Jurkat, Clone E6-1 (cell line): Measurements from ENCODE around the gene KRT4.

Source experiments
- DNase-seq: peaks from one replicate; pipeline ENCODE4 v3.0.0-alpha.2; 2011; ENCODE audit warnings: low read depth, low spot score
- H3K4me3 ChIP-seq: 2 replicates; pipeline ENCODE4 v1.5.1; 2011; ENCODE audit warnings: mild to moderate bottlenecking, low read length, control low read depth, moderate library complexity

KRT4 gene

DNA sequence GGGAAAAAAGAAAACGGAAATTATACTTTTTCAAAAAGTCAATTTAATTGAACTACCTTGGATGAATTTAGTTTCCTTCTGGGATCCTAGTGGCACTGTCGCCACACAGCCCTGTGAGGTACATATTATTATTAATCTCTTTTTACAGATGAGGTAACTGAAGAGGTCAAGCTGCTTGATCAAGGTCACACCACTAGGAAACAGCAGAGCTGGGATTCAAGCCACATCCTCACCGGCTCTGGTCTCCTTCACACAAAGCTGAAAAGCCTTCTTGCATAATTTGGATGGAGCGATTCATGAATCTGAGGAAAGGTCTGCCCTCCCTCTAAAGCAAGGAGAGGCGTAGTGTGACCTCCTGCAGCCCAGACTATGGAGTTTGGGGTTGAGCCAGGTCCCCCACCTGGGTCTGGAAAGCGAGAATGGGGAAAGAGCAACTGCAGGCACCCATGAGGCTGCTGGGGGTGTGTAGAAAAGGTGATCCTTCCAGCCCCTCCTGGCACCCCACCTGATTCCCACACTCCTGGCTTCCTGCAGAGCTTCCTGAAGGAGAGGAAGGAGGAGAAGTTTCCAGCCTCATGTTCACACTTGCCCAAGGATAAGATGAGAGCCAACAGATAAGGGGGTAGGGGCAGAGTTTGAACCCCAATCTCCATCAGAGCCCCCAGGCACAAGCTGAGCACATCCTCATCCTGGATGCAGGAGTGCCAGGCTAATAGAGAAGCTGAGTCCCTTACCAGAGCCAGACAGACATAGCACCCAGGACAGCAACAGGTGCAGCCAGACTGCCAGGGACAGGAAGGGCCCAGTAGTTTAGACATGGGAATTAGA is 24.1 kb upstream of the KRT4 start:
- no peak for DNase-seq

DNA sequence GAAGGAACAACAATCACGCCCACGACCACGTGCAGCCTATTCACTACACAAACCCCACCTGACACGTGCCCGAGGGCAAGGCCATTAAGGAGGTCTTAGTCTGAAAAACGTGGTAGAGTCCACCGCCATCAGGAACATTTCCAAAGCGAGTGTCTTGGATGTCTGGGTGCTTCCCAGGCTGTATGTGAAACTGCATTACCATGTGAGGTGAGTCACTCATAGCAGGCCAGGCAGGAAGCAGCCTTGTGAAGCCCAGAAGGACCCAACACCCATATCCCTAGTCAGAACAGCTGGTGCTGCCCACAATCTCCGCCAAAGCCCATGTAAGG is 23.5 kb upstream of the KRT4 start:
- DNase-seq: no peak
- no peak overlapping the region for H3K4me3 ChIP-seq

More for the DNA sequence above, 24.1 kb upstream of the KRT4 start:
- H3K4me3 ChIP-seq: no peak overlapping the region

DNA sequence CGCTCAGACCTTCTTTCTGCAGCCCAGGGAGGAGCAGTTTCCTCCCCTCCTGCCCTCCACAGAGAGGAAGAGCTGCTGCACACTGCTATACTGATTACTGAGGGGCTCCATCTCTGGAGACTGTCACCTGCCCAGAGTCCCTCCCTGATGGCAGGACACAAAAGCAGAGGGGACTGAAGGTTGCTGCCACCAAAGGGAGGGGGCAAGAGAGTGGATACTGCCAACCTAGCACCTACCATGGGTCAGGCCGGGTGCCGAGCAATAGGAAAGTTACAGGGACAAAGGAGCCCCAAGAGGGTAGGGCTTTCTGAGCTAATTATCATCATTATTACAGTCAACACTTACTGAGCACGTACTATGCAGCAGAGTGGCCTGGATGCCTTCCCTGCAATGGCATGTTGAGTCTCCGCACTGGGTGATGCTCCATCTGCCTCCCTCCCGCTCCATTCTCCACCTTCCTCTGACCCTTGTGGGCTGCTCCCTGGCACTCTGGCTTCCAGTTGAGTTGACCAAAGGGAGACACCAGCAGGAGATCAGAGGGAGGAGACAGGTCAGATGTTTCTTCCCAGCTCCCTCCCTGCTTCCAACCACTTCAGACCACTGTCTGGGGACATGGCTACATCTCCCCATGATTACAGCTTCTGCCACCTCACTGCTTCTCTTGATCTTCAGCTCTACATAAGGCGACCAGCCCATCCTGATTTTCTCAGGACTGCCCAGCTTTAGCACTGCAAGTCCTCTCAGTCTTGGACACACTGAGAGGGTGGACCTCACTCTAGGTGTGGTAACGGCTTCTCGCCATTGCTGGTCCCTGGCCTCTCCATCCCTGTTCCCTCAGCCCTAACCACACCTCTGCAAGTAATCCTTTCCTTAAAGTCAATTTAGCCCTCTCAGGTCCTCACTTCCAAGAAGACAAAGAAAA is 22.8 kb upstream of the KRT4 start:
- DNase-seq: no peak
- H3K4me3 ChIP-seq: no peak overlapping the region

- no peak for DNase-seq
Measured at GRCh38 chr12:52836042-52836466, 22.1 kb upstream of the KRT4 start.

GRCh38 chr12:52835271-52836041 is 21.5 kb upstream of the KRT4 start:
- no peak overlapping the region for H3K4me3 ChIP-seq
- DNase-seq: no peak

More at GRCh38 chr12:52836042-52836466, 22.1 kb upstream of the KRT4 start:
- H3K4me3 ChIP-seq: no peak overlapping the region

DNA sequence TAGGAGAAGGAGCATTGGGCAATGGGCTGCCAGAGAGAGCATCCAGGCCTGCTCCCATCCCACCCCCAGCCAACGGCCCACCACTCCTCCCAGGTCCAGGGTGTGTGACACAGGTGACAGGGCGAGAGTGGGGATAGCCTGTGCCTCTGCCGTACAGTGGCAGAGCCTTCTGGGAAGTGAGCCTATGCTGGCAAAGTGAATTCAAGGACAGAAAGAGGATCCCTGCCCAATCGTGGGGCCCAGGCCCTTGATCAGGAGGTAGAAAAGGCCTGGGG is 20.7 kb upstream of the KRT4 start:
- no peak overlapping the region for H3K4me3 ChIP-seq
- DNase-seq: no peak

GRCh38 chr12:52833922-52834726 is 20.2 kb upstream of the KRT4 start, which contains the start of gene KRT79:
Gene KRT79 (minus strand): TSS chr12:52834311. CDS start chr12:52834260, 51 bp downstream.
- no peak within 1 kb of the TSS for H3K4me3 ChIP-seq
- DNase-seq: no peak

DNA sequence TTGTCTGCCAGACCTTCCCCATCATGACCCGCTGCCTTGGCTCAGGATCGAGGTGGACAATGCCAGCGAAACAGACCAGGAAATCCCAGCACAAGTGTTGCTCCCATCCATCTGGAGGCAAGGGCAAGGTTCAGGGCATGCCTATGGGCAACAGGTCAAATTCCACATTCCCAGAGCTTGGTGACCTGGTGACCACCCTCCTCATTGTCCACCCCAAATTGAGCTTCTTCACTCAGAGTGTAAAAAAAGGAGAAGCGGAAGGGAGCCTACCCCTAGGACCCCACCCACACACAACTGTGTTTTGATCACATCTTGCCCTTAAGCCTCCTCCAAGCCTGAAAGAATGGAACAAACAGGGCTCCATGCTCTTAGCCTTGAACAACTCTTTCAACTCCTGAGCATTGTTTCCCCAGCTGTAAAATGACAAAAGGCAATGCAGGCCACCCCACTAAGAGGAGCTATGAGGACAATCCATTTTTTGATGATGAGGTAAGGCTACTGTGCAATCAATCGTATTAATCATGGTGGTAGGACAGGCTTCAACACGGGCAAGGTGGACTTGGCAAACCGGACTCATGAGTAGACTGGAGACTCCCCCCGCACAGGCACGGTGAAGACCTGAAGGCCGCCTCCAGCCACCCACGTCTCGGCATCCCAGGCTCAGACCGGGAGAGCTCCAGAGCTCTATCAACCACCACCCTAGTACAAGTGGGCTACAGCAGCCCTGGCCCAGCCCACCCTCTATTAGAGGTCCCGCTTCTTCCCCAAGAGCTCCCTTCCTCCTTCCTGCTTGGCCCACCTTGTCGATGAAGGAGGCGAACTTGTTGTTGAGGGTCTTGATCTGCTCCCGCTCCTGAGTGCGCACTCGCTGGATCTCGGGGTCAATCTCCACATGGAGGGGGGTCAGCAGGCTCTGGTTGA is 19.3 kb upstream of the KRT4 start:
- H3K4me3 ChIP-seq: no peak overlapping the region
- no peak for DNase-seq

DNA sequence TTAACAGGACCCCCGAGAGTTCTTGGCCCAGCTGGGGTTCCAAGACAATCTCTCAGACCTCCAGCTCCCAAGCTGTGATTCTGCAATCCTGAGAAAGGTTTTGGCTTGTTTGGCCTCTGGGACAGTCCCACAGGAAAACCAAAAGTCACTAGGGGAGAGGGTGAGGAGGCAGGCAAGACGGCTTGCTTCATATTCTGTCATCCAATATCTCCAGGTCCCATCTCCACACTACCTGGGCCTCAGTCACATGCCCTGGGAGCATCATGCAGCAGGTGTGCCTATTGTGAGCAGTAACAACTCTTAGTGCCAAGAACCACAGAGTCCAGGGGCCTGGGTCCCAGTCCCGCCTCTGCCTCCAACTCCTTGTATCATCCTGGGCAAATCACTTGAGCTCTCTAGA is 18.5 kb upstream of the KRT4 start:
- H3K4me3 ChIP-seq: no peak overlapping the region
- DNase-seq: no peak

DNA sequence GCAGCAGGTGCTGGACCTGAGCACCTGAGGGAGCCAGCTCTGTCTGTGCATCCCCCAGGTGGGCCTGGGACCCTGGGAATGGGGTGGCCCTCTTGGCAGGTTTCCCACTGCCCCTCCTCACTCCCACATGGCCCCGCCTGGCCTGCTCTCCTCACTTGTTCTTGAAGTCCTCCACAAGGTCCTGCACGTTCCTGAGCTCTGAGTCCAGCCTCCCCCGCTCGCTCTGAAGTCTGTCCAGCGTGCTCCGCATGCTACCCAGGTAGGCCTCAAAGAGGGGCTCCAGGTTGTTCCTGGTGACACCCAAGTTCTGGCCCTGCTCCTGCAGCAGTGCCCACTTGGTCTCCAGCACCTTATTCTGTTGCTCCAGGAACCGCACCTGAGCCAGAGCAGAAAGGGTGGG is 17.3 kb upstream of the KRT4 start:
- DNase-seq: no peak
- H3K4me3 ChIP-seq: no peak overlapping the region

DNA sequence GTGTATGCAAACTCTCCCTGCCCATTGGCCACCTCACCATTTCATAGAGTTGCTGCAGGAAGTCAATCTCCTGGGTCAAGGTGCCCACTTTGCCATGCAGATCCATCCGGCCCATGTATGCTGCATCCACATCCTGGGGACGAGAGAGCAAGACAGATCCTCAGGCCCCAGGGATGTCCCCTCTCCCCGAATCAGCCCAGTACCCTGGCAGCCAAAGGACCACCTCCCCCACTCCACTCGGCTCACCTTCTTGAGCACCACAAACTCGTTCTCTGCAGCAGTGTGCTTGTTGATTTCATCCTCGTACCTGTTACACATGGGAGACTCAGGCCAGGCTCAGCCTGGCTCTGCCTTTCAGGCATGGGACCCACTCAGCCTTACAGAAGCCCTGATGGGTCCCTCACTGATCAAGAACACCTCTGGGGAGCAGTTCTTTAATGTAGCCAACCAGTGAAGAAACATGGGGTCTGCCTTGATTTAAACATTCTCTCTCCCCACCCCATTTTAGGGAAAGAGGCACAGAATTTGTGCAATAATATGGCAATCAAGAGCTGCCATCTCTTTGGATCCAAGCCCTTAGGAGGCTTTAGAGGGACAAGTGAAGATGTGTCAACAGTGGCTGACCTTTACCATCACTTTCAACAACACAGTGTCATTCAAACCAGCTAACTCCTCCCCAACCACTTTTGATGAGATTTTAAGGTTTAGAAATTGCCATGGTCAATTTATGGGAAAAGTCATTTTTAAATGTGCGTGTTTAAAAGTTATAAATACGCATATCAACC is 16.3 kb upstream of the KRT4 start:
- DNase-seq: no peak
- H3K4me3 ChIP-seq: no peak overlapping the region

- no peak overlapping the region for H3K4me3 ChIP-seq
- DNase-seq: no peak
Measured at GRCh38 chr12:52828591-52829021, 14.7 kb upstream of the KRT4 start.

GRCh38 chr12:52828156-52828555 is 14.2 kb upstream of the KRT4 start:
- no peak for DNase-seq
- H3K4me3 ChIP-seq: no peak overlapping the region

GRCh38 chr12:52827499-52828090 is 13.7 kb upstream of the KRT4 start:
- no peak for DNase-seq
- H3K4me3 ChIP-seq: no peak overlapping the region

GRCh38 chr12:52826611-52827498 is 12.9 kb upstream of the KRT4 start:
- no peak for DNase-seq
- H3K4me3 ChIP-seq: no peak overlapping the region

DNA sequence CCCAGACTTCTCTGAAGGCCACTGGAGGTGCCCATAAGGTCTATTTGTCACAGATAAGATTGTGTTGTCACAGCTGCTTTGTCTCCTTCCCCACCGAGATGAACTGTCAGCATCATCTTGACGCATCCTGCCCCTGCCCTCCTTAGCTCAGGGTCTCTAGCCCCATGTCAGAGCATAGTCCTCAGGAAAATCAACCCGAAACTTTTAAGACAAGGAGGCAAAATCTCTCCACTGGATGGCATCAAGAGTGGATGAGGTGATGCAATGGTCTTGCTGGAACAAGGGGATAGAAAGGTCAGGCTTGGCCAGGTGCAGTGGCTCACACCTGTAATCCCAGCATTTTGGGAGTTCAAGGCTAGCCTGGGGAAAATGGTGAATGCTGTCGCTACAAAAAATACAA is 12.0 kb upstream of the KRT4 start:
- DNase-seq: no peak
- H3K4me3 ChIP-seq: no peak overlapping the region
